Heart right ventricle (tissue), 16 donors: Measurements from ENCODE around the gene AP2M1. TPM values are rescaled to one million over a fixed set of nuclear protein-coding genes. Genes with fewer than 3 reads are reported as not detected.

Source experiments
- ATAC-seq, 8 donors: fragments of 200-7000 bp; cut with Tn5 transposase; one replicate each; pipeline ENCODE4 v1.9.1; 2020; ENCODE audit warnings: mild to moderate bottlenecking in 8 of 8, moderate library complexity in 8 of 8, moderate number of reproducible peaks in 1 of 8
- DNase-seq, 2 donors: peaks; one replicate each; pipeline ENCODE4 v3.0.0-alpha.2; 2020
- H3K27ac ChIP-seq, 10 donors: fragments of 200-600 bp; sonication (generic) in 2 of 10; one replicate each; pipeline versions ENCODE4 v1.5.0 to v1.8.0; 2020 to 2022; ENCODE audit warnings: mild to moderate bottlenecking in 3 of 10
- H3K27me3 ChIP-seq, 7 donors: fragments of 200-600 bp; one replicate each; pipeline ENCODE4 v1.8.0; 2021 to 2022; ENCODE audit warnings: mild to moderate bottlenecking in 2 of 7
- H3K36me3 ChIP-seq, 9 donors: fragments of 200-600 bp; sonication (generic) in 1 of 9; one replicate each; pipeline versions ENCODE4 v1.5.0 to v1.8.0; 2020 to 2022; ENCODE audit warnings: mild to moderate bottlenecking in 2 of 9
- H3K4me1 ChIP-seq, 9 donors: fragments of 200-600 bp; sonication (generic) in 1 of 9; one replicate each; pipeline versions ENCODE4 v1.5.0 to v1.8.0; 2020 to 2022; ENCODE audit warnings: mild to moderate bottlenecking in 4 of 9
- H3K4me3 ChIP-seq, 10 donors: fragments of 200-600 bp; sonication (generic) in 2 of 10; one replicate each; pipeline versions ENCODE4 v1.5.0 to v1.8.0; 2020 to 2022; ENCODE audit warnings: mild to moderate bottlenecking in 7 of 10, moderate library complexity in 2 of 10
- H3K9me3 ChIP-seq, 11 donors: fragments of 200-600 bp in 10 of 11; sonication (generic) in 2 of 11; one replicate each; pipeline versions ENCODE4 v1.5.0 to v1.8.0; 2013 to 2022; ENCODE audit warnings: mild to moderate bottlenecking in 2 of 11, control low read depth in 1 of 11, moderate library complexity in 1 of 11
- WGBS, 2 donors: extraction: QIAGEN DNeasy Blood & Tissue Kit; methylation state at CpG; one replicate each; pipeline ENCODE4 v1.1.7; 2013; ENCODE audit warnings: inconsistent platforms in 1 of 2; 5-methylcytosine and 5-hydroxymethylcytosine counted together
- intact Hi-C, 10 donors: fragments of 100-400 bp; cut with DNase I; formaldehyde crosslinking; loops; one replicate each; pipeline versions ENCODE4 v1.11.1 to v1.14.2; 2022
- polyA plus RNA-seq, 2 donors: library from polyadenylated mRNA; stranded (reverse); fragments of 200-250 nt; gene quantifications; one replicate each; pipeline ENCODE4 v1.2.3, GENCODE V29; 2013
- total RNA-seq, 10 donors: library from RNA; stranded (reverse); fragmentation: NEBNext Ultra II Directional in 3 of 10; extraction: Animal tissue kit (Norgen Biotek cat#: 25700) in 3 of 10; gene quantifications; one replicate each; pipeline versions ENCODE4 v1.2.1 to v1.2.4, GENCODE V29; 2021 to 2023
- TF ChIP-seq, protein P1 (sequence below), 9 donors: fragments of 200-600 bp; sonication (generic) in 2 of 9; IDR thresholded peaks; one replicate each; pipeline versions ENCODE4 v1.5.0 to v1.8.0; 2021 to 2022; ENCODE audit warnings: antibody characterized with exemption in 9 of 9, mild to moderate bottlenecking in 5 of 9, moderate library complexity in 1 of 9
- donor health status: Arrhythmogenic right ventricular cardiomyopathy.
- donor health status: ischemic (EF 13 %, LVEDD 7.1; RV severe dilation, severe dysfunction).
- donor health status: healthy with polysubstance abuse.
- donor health status: DM: no; HTN: yes; CAD: no.
- donor health status: DM: no; HTN: no; CAD: no.
- donor health status: ischemic (EF 25% LVEDD 6.9; RV normal size, moderate dysfunction).
- donor health status: ischemic (EF 25% LVEDD 5.7; RV mildly dilated, moderate dysfunction).
- donor health status: healthy.
- donor health status: DM: yes; HTN: yes; CAD: no.
- donor health status: Ischemic cardiomyopathy.
- donor health status: ischemic (EF 35%, LVEDD 5.7; RV mildly dilated, moderate dysfunction).
- donor health status: nonischemic (EF 11% LVEDD 7.7; RV severe dilation, severe dysfunction).
- donor health status: DM: yes; HTN: yes; CAD: no.
- donor health status: PGD.
- donor health status: ischemic (EF 29% LVEDD 5.4; RV normal size, mild dysfunction).
- donor health status: nonischemic (EF 23%, LVEDD 6.1; RV moderate dilation, normal function).

The AP2M1 gene
- total and polyA plus RNA-seq, 12 donors = 187 to 390 (median 321) TPM

DNA sequence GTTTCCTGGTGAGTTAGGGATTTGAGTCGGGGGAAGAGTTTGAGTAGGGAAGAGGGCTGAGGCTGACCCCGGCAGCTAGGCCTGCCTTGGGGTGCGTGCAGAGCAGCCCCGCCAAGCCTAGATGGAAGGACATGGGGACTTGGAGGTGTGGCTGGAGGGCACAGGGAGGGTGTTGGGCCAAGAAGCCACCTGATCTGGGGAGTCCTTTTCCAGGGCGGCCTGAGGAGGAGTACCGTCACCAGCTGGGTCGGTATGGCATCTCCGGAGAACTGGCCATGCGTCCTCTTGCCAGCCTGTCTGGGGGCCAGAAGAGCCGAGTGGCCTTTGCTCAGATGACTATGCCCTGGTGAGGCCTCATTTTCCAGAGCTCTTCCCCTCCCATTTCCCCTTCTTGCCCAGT is 18.2 kb downstream of the AP2M1 start:
- 95 to 96% methylated on average over 10 of the region's 10 CpGs for WGBS, 2 donors
- peaks cover 0 to 11% (median 7%) of the 10 kb centered on the region in 9 donors for H3K4me1 ChIP-seq
- DNase-seq = no peak
- H3K9me3 ChIP-seq = no peaks in the 10 kb centered on the region
- no peaks in the 10 kb centered on the region for H3K27me3 ChIP-seq
- intact Hi-C loops = no loop called here
- H3K4me3 ChIP-seq = no peak overlapping the region
- no peak overlapping the region for H3K27ac ChIP-seq
- TF ChIP-seq, protein P1, sequence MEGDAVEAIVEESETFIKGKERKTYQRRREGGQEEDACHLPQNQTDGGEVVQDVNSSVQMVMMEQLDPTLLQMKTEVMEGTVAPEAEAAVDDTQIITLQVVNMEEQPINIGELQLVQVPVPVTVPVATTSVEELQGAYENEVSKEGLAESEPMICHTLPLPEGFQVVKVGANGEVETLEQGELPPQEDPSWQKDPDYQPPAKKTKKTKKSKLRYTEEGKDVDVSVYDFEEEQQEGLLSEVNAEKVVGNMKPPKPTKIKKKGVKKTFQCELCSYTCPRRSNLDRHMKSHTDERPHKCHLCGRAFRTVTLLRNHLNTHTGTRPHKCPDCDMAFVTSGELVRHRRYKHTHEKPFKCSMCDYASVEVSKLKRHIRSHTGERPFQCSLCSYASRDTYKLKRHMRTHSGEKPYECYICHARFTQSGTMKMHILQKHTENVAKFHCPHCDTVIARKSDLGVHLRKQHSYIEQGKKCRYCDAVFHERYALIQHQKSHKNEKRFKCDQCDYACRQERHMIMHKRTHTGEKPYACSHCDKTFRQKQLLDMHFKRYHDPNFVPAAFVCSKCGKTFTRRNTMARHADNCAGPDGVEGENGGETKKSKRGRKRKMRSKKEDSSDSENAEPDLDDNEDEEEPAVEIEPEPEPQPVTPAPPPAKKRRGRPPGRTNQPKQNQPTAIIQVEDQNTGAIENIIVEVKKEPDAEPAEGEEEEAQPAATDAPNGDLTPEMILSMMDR (IDR thresholded peaks at IDR 0.05) = no peak
- ATAC-seq = no peak
- peaks cover 12 to 88% (median 56%) of the 10 kb centered on the region in 9 donors for H3K36me3 ChIP-seq

DNA sequence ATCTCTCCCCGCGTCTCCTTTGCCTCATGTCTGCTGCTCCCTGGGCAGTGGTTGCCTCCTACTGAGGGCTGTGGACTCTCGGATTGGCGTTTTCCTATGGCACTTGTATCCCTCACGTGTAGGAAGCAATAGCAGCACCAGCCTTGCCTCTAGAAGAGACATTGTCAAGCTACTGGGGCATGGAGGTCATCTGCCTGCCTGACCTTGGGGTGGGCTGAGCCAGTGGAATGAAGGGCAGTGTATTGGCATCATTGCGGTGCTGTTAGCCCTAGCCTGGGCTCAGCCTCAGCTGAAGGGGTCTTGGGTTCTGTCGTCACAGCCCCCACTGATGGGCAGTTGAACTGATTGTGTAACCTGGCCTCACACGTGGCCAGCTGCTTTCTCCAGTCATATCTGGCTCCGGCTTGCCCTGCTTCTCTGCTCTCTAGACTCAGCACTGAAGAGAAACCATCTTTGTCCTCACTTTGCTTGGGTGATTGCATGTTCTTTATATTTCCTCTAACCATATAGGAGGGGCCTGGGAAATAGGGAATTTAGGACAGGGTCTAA is 19.4 kb downstream of the AP2M1 start:
- Histone ChIP-seq H3K4me1 (no peaks in the 10 kb centered on the region), H3K27me3 (no peaks in the 10 kb centered on the region), H3K36me3 (peaks cover 6 to 77% (median 54%) of the 10 kb centered on the region in 9 donors), H3K27ac (no peak overlapping the region), H3K9me3 (no peaks in the 10 kb centered on the region), H3K4me3 (no peak overlapping the region)
- TF ChIP-seq, protein P1 (IDR thresholded peaks at IDR 0.05) = no peak
- intact Hi-C loops = no loop called here
- 85 to 86% methylated on average over 9 of the region's 9 CpGs for WGBS, 2 donors
- DNase-seq (no peak), ATAC-seq (no peak)

DNA sequence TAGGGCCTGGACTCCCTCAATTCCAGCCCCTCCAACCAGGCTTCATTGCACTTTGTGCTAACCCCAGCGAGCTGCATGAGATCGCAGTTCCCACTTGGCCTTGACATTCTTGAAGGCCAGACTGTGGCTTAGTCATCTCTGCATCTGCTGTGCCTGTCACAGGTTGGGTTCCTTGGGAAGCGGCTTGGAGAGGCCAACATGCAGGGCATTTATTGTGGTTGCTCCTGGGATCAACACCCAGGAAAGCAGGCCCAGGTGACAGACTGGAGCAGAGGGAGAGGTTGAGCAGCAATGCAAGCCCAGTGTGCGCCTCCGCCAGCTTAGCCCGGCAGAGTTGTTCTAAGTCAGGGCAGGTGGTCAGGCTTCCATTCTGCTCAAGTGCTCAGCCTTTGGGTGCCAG is 21.9 kb downstream of the AP2M1 start:
- Histone ChIP-seq H3K27me3 (no peaks in the 10 kb centered on the region), H3K4me1 (no peaks in the 10 kb centered on the region), H3K27ac (no peak overlapping the region), H3K9me3 (no peaks in the 10 kb centered on the region), H3K36me3 (peaks cover 5 to 52% (median 32%) of the 10 kb centered on the region in 9 donors), H3K4me3 (no peak overlapping the region)
- ATAC-seq = peak in 1 of 8 donors; percentile 22
- TF ChIP-seq, protein P1 (IDR thresholded peaks at IDR 0.05) = no peak
- DNase-seq = no peak
- 87 to 89% methylated on average over 6 of the region's 6 CpGs for WGBS, 2 donors
- intact Hi-C loops = no loop called here

DNA sequence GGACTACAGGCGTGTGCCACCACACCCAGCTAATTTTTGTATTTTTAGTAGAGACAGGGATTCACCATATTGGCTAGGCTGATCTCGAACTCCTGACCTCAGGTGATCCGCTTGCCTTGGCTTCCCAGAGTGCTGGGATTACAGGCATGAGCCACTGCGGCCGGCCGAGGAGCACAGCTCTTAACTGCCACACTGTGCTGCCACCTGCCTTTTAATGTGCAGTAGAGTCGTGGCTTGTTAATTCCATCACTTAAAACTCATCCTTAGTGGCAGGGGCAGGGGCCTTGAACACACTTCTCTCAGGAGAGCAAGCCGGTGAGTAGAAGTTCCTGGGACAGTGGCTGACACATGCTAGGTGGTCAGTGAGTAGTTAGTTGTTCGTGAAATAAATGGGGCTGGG is 23.9 kb downstream of the AP2M1 start:
- ATAC-seq (no peak), DNase-seq (no peak)
- 85 to 86% methylated on average over 9 of the region's 9 CpGs for WGBS, 2 donors
- no peaks in the 10 kb centered on the region for H3K27me3 ChIP-seq
- peaks cover 0 to 32% (median 13%) of the 10 kb centered on the region in 9 donors for H3K36me3 ChIP-seq
- TF ChIP-seq, protein P1 (IDR thresholded peaks at IDR 0.05) = no peak
- H3K4me1 ChIP-seq = no peaks in the 10 kb centered on the region
- no peak overlapping the region for H3K4me3 ChIP-seq
- intact Hi-C loops = no loop called here
- no peak overlapping the region for H3K27ac ChIP-seq
- H3K9me3 ChIP-seq = no peaks in the 10 kb centered on the region
